GM12864 (cell line): ENCODE results near the gene CRPPA.

ENCODE experiments used
- DNase-seq: peaks from one replicate; pipeline ENCODE4 v3.0.0-alpha.2; 2011; ENCODE audit warnings: low read depth
- H3K4me3 ChIP-seq: 2 replicates; pipeline ENCODE4 v1.5.1; 2011; ENCODE audit warnings: mild to moderate bottlenecking, low read depth, low read length, control low read depth
- CTCF ChIP-seq: IDR thresholded peaks from 2 replicates; pipeline ENCODE4 v1.5.1; 2011; ENCODE audit warnings: low read depth, mild to moderate bottlenecking, moderate library complexity, low read length, control low read depth, inconsistent platforms; ENCODE audit errors: missing control alignments

CRPPA gene

GRCh38 chr7:16432425-16432731 is 11.0 kb upstream of the CRPPA start:
- no peak overlapping the region for H3K4me3 ChIP-seq
- no peak for DNase-seq
- no peak for TF ChIP-seq CTCF

GRCh38 chr7:16431646-16432424 is 10.5 kb upstream of the CRPPA start:
- no peak for DNase-seq

GRCh38 chr7:16430133-16430532 is 8.8 kb upstream of the CRPPA start:
- DNase-seq = no peak
- no peak overlapping the region for H3K4me3 ChIP-seq
- no peak for TF ChIP-seq CTCF

More at GRCh38 chr7:16431646-16432424, 10.5 kb upstream of the CRPPA start:
- TF ChIP-seq CTCF = peak; percentile 26
- no peak overlapping the region for H3K4me3 ChIP-seq

- DNase-seq = no peak
- H3K4me3 ChIP-seq = no peak overlapping the region
- no peak for TF ChIP-seq CTCF
Observed at GRCh38 chr7:16428672-16429071, 7.3 kb upstream of the CRPPA start.

GRCh38 chr7:16428182-16428581 is 6.8 kb upstream of the CRPPA start:
- no peak for TF ChIP-seq CTCF
- DNase-seq = no peak
- H3K4me3 ChIP-seq = no peak overlapping the region

- no peak for TF ChIP-seq CTCF
- DNase-seq = no peak
Observed at GRCh38 chr7:16423761-16424160, 2.4 kb upstream of the CRPPA start.

GRCh38 chr7:16422917-16423316 is 1.6 kb upstream of the CRPPA start:
- H3K4me3 ChIP-seq = no peak overlapping the region
- DNase-seq = no peak
- no peak for TF ChIP-seq CTCF

More at GRCh38 chr7:16423761-16424160, 2.4 kb upstream of the CRPPA start:
- H3K4me3 ChIP-seq = no peak overlapping the region
